ENCODE results near the gene TMCO5A. TPM values are rescaled to one million over a fixed set of nuclear protein-coding genes. Genes with fewer than 3 reads are reported as not detected.

The TMCO5A gene
- total RNA-seq, 1 experiment from 2014 or later = not detected

GRCh38 chr15:37978231-37978630 is 43.8 kb downstream of the TMCO5A start:
- intact Hi-C loops (cut with micrococcal nuclease; ENCODE audit: unreplicated experiment) = no loop called here
- Histone ChIP-seq H3K27me3 (replicated peaks; ENCODE audit: insufficient read depth, low read depth, low read length, poor library complexity) (no peaks in the 10 kb centered on the region), H3K4me3 (ENCODE audit: low read depth, low read length, poor library complexity, severe bottlenecking) (no peak overlapping the region), H3K27ac (ENCODE audit: low read depth, low read length, poor library complexity, severe bottlenecking) (no peak overlapping the region), H3K4me1 (ENCODE audit: insufficient read depth, low read length, poor library complexity, severe bottlenecking) (no peaks in the 10 kb centered on the region), H3K9me3 (ENCODE audit: low read depth, low read length, poor library complexity, severe bottlenecking) (no peaks in the 10 kb centered on the region), H3K36me3 (ENCODE audit: insufficient read depth, low read length, poor library complexity, severe bottlenecking) (no peaks in the 10 kb centered on the region)
- POLR2A ChIA-PET (ENCODE audit: low non-redundant PET) = no interaction called here
- CTCF ChIA-PET = no interaction called here
- DNase-seq (ENCODE audit: low spot score) = no peak
- TF ChIP-seq EZH2 (IDR thresholded peaks at IDR 0.05; ENCODE audit: borderline replicate concordance, low read depth, low read length, poor library complexity, severe bottlenecking) (no peak), CTCF (conservative IDR thresholded peaks at IDR 0.05; ENCODE audit: low read depth, low read length) (no peak)
- no TSS peak for BruUV-seq (replicated peaks)

- ChIA-PET POLR2A (ENCODE audit: low non-redundant PET) (no interaction called here), CTCF (no interaction called here)
- no peak for DNase-seq (ENCODE audit: low spot score)
- Histone ChIP-seq H3K27me3 (replicated peaks; ENCODE audit: insufficient read depth, low read depth, low read length, poor library complexity) (peaks cover 3% of the 10 kb centered on the region), H3K4me1 (ENCODE audit: insufficient read depth, low read length, poor library complexity, severe bottlenecking) (no peaks in the 10 kb centered on the region), H3K27ac (ENCODE audit: low read depth, low read length, poor library complexity, severe bottlenecking) (no peak overlapping the region), H3K4me3 (ENCODE audit: low read depth, low read length, poor library complexity, severe bottlenecking) (no peak overlapping the region), H3K9me3 (ENCODE audit: low read depth, low read length, poor library complexity, severe bottlenecking) (no peaks in the 10 kb centered on the region), H3K36me3 (ENCODE audit: insufficient read depth, low read length, poor library complexity, severe bottlenecking) (no peaks in the 10 kb centered on the region)
- intact Hi-C loops (cut with micrococcal nuclease; ENCODE audit: unreplicated experiment) = no loop called here
- BruUV-seq (replicated peaks) = no TSS peak
- no peak for TF ChIP-seq CTCF (conservative IDR thresholded peaks at IDR 0.05; ENCODE audit: low read depth, low read length)
- no peak for TF ChIP-seq EZH2 (IDR thresholded peaks at IDR 0.05; ENCODE audit: borderline replicate concordance, low read depth, low read length, poor library complexity, severe bottlenecking)
Measured at GRCh38 chr15:37979671-37980409, 45.4 kb downstream of the TMCO5A start.

- no peak overlapping the region for H3K27ac ChIP-seq (ENCODE audit: low read depth, low read length, poor library complexity, severe bottlenecking)
- H3K36me3 ChIP-seq (ENCODE audit: insufficient read depth, low read length, poor library complexity, severe bottlenecking) = no peaks in the 10 kb centered on the region
- TF ChIP-seq CTCF (conservative IDR thresholded peaks at IDR 0.05; ENCODE audit: low read depth, low read length) = no peak
- no peak for TF ChIP-seq EZH2 (IDR thresholded peaks at IDR 0.05; ENCODE audit: borderline replicate concordance, low read depth, low read length, poor library complexity, severe bottlenecking)
- H3K4me3 ChIP-seq (ENCODE audit: low read depth, low read length, poor library complexity, severe bottlenecking) = no peak overlapping the region
- H3K9me3 ChIP-seq (ENCODE audit: low read depth, low read length, poor library complexity, severe bottlenecking) = no peaks in the 10 kb centered on the region
- peaks cover 4% of the 10 kb centered on the region for H3K27me3 ChIP-seq (replicated peaks; ENCODE audit: insufficient read depth, low read depth, low read length, poor library complexity)
- CTCF ChIA-PET = interaction anchor here (1.2 kb wide), 1 partner anchor 433 kb away, joined by 4 read pairs; no protein-coding TSS in a partner anchor
- intact Hi-C loops (cut with micrococcal nuclease; ENCODE audit: unreplicated experiment) = no loop called here
- POLR2A ChIA-PET (ENCODE audit: low non-redundant PET) = interaction anchor here (0.6 kb wide), 1 partner anchor 347 kb away, joined by 3 read pairs; no protein-coding TSS in a partner anchor
- no peaks in the 10 kb centered on the region for H3K4me1 ChIP-seq (ENCODE audit: insufficient read depth, low read length, poor library complexity, severe bottlenecking)
- DNase-seq (ENCODE audit: low spot score) = no peak
- BruUV-seq (replicated peaks) = no TSS peak
Measured at GRCh38 chr15:37981201-37981600, 46.8 kb downstream of the TMCO5A start.
